Memory B cell (primary cell): ENCODE results near the gene SOX12.
"Not testable (repeated sequence)": the region's sequence is repeated elsewhere in the genome, so short reads cannot be mapped to it uniquely, and the experiment has no call there.

Source experiments
- ATAC-seq: fragments of 150-1000 bp; cut with Tn5 transposase; 2 replicates; pipeline ENCODE4 v1.10.0; 2021; ENCODE audit warnings: low read depth, mild to moderate bottlenecking, moderate library complexity
- DNase-seq, 2 donors: peaks; one replicate each; pipeline ENCODE4 v3.0.0; 2022; ENCODE audit warnings: low spot score in 2 of 2
- H3K27ac Mint-ChIP-seq: one replicate; pipeline ENCODE4 v1.8.0; 2022; ENCODE audit warnings: mild to moderate bottlenecking, moderate library complexity, mixed read lengths
- H3K27me3 Mint-ChIP-seq: one replicate; pipeline ENCODE4 v1.8.0; 2022; ENCODE audit warnings: mixed read lengths
- H3K36me3 Mint-ChIP-seq: one replicate; pipeline ENCODE4 v1.8.0; 2022; ENCODE audit warnings: mild to moderate bottlenecking, mixed read lengths
- H3K4me1 Mint-ChIP-seq: one replicate; pipeline ENCODE4 v1.8.0; 2022; ENCODE audit warnings: mixed read lengths
- H3K4me3 Mint-ChIP-seq: one replicate; pipeline ENCODE4 v1.8.0; 2022; ENCODE audit warnings: mild to moderate bottlenecking, moderate library complexity, mixed read lengths
- H3K9me3 Mint-ChIP-seq: one replicate; pipeline ENCODE4 v1.8.0; 2022; ENCODE audit warnings: mixed read lengths

The SOX12 gene

DNA sequence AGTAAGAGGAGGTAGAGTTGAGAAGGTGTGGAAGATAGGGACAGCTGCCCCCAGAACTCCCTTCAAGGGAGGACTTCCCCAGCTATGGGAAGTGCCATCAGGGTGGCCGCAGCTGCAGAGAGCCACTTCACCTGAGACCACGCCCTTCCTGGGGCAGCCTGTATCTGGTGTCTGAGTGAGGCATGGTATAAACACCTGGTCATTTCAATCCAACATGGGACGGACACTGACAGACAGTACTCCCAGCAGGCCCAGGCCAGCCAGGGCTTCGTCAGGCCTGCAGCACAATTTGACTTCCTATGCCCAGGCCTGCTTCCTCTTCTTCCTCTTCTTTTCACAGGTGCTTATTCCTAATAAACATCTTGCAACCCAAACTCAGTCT is 4.5 kb downstream of the SOX12 start:
- H3K9me3 Mint-ChIP-seq = no peaks in the 10 kb centered on the region
- H3K36me3 Mint-ChIP-seq = no peaks in the 10 kb centered on the region
- H3K27me3 Mint-ChIP-seq = no peaks in the 10 kb centered on the region
- H3K27ac Mint-ChIP-seq = peak overlapping the region; percentile 41
- H3K4me1 Mint-ChIP-seq = peaks cover 22% of the 10 kb centered on the region
- DNase-seq (no peak), ATAC-seq (no peak)
- no peak overlapping the region for H3K4me3 Mint-ChIP-seq

DNA sequence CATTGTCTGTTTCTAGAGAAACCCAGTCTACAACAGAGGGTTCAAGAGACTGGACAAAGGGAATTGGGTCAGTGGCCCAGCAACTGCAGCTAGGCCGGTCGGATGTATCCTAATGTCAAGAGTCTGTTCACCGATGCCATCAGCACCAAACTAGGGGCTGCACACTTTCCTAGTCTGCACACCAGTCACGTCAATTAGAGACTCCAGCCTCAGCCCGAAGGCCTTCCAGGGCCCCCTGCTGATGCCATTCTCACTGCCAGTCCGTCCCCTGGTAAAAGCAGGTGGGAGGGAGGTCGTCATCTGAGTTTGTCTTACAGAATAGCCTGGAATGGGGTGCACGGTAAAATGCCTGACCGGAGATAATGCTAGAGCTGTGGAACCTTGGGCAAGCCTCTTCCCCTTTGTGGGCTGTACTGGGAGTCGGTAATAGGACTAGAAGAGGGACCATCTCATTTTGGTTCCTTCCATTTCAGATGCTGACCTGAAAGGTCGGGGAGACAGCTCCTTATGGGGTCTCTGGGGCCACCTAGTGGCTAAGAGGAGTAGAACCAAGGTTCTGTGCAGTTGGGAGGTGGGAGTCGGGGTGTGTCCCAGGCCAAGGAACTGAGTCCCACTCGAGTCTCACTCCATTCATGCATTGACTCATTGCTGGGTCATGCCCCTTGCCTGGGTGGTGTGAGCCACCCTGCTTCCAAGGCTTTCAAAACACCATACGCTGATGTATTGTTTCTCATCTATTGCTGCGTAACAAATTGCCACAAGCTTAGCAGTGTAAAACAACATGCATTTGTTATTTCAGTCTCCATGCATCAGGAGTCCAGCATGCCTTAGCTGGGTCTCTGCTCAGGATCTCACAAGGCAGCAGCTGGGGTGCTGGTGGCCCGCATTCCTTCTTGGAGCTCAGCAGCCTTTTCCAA is 5.1 kb downstream of the SOX12 start:
- no peak overlapping the region for H3K4me3 Mint-ChIP-seq
- ATAC-seq = peak; percentile 50
- DNase-seq = peak; percentile 51 to 64

DNA sequence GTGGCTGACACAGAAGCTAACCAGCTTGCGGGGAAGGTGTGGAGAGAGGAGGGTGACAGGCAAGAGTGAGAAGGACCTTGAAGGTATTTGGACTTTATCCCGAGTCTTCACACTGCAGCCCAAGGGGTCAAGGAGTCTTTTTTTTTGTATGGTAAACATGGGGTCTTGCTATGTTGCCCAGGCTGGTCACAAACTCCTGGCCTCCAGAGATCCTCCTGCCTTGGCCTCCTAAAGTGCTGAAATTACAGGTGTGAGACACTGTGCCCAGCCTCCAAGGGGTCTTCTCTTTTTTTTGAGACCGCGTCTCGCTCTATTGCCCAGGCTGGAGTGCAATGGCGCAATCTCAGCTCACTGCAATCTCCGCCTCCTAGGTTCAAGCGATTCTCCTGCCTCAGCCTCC is 9.2 kb downstream of the SOX12 start:
- H3K4me3 Mint-ChIP-seq = no peak overlapping the region
- H3K27ac Mint-ChIP-seq = no peak overlapping the region
- no peak for ATAC-seq
- H3K36me3 Mint-ChIP-seq = peaks cover 1% of the 10 kb centered on the region
- peaks cover 23% of the 10 kb centered on the region for H3K4me1 Mint-ChIP-seq
- no peak for DNase-seq
- no peaks in the 10 kb centered on the region for H3K9me3 Mint-ChIP-seq
- H3K27me3 Mint-ChIP-seq = no peaks in the 10 kb centered on the region

More for the DNA sequence above, 5.1 kb downstream of the SOX12 start:
- H3K27me3 Mint-ChIP-seq = no peaks in the 10 kb centered on the region
- H3K4me1 Mint-ChIP-seq = peaks cover 22% of the 10 kb centered on the region
- no peaks in the 10 kb centered on the region for H3K36me3 Mint-ChIP-seq
- no peaks in the 10 kb centered on the region for H3K9me3 Mint-ChIP-seq
- H3K27ac Mint-ChIP-seq = peak overlapping the region; percentile 41

DNA sequence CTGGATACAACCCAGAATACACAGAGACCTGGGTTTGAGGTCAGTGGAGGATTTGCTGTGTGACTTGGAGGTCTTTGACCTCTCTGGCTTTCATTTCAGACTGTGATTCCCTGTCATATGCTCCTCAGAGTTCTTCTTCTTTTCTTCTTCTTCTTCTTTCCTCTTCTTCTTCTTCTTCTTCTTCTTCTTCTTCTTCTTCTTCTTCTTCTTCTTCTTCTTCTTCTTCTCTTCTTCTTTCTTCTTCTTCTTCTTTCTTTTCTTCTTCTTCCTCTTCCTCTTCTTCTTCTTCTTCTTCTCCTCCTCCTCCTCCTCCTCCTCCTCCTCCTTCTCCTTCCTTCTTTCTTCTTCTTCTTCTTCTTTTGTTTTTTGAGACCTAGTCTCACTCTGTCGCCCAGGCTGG is 10.7 kb downstream of the SOX12 start:
- H3K36me3 Mint-ChIP-seq, H3K27me3 Mint-ChIP-seq, DNase-seq, H3K4me3 Mint-ChIP-seq, H3K9me3 Mint-ChIP-seq, ATAC-seq: not testable (repeated sequence)
- H3K4me1 Mint-ChIP-seq = peaks cover 15% of the 10 kb centered on the region
- H3K27ac Mint-ChIP-seq = peak overlapping the region; percentile 39

DNA sequence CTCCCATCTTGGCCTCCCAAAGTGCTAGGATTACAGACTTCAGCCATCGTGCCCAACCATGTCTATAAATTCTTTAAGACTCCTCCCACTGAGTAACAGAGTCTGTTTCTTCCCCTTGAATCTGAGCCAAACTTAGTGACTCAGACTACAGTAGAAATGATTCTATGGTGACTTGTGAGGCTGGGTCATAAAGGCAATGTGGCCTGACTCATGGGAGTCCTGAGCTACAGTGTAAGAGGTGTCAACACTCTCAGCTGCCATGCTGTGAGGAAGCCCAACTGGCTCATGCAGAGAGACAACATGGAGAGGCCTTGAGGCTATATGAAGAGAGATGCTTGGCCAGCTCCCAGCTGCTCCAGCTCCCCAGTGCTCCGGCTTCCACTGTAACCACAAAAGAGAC is 16.3 kb downstream of the SOX12 start:
- no peak overlapping the region for H3K4me3 Mint-ChIP-seq
- no peaks in the 10 kb centered on the region for H3K9me3 Mint-ChIP-seq
- H3K27ac Mint-ChIP-seq = no peak overlapping the region
- peaks cover 16% of the 10 kb centered on the region for H3K4me1 Mint-ChIP-seq
- DNase-seq (no peak), ATAC-seq (no peak)
- no peaks in the 10 kb centered on the region for H3K27me3 Mint-ChIP-seq
- H3K36me3 Mint-ChIP-seq = peaks cover 9% of the 10 kb centered on the region

DNA sequence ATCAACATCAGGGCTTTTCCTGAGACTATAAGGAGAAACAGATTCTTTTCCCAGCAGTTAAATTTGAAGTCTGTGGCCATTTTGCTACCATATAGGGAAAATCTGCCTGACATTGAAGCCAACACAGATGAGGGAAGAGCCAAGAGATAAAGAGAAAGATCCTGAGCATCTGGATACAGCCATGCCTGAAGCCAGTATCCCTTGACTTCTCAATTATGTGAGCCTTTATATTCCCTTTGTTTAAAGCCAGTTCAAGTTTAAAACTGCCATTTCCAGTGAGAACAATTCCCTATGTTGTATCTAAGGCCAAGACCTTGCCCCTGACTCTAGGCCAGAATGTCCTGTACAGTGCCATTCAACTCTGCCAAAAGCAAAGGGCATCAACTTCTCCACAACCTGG is 17.8 kb downstream of the SOX12 start:
- Mint-ChIP-seq H3K27me3 (no peaks in the 10 kb centered on the region), H3K9me3 (no peaks in the 10 kb centered on the region), H3K4me1 (peaks cover 10% of the 10 kb centered on the region), H3K27ac (no peak overlapping the region), H3K4me3 (no peak overlapping the region), H3K36me3 (peaks cover 9% of the 10 kb centered on the region)
- DNase-seq (no peak), ATAC-seq (no peak)

DNA sequence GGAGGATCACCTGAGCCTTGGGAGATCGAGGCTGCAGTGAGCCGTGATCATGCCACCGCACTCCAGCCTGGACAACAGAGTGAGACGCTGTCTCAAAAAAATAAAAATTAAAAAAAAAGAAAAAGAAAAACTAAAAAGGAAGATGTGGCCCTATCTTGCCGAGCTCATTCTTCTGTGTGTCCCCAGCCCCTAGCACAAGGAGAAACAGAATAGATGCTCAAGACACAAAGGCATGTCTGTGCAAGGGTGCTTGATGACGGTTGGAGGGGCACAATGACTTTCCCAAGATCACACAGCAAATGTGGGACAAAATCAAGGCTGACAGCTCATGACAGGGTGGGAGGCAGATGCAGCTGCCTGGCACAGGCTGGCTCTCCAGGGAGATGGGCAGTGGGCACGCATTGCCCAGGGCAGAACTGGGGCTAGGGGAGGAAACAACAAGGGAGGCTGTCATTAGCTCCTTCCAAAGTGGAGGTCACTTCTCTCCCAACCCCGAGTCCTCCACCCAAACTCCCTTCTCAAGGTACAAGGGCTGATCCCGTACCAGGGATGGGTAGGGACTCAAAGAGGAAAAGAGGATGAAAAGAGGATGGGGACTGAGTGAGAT is 20.8 kb downstream of the SOX12 start:
- no peak for ATAC-seq
- Mint-ChIP-seq H3K27me3 (no peaks in the 10 kb centered on the region), H3K9me3 (no peaks in the 10 kb centered on the region), H3K27ac (peak overlapping the region; percentile 75), H3K36me3 (peaks cover 9% of the 10 kb centered on the region), H3K4me3 (peak overlapping the region; percentile 86), H3K4me1 (peaks cover 11% of the 10 kb centered on the region)
- DNase-seq = no peak

DNA sequence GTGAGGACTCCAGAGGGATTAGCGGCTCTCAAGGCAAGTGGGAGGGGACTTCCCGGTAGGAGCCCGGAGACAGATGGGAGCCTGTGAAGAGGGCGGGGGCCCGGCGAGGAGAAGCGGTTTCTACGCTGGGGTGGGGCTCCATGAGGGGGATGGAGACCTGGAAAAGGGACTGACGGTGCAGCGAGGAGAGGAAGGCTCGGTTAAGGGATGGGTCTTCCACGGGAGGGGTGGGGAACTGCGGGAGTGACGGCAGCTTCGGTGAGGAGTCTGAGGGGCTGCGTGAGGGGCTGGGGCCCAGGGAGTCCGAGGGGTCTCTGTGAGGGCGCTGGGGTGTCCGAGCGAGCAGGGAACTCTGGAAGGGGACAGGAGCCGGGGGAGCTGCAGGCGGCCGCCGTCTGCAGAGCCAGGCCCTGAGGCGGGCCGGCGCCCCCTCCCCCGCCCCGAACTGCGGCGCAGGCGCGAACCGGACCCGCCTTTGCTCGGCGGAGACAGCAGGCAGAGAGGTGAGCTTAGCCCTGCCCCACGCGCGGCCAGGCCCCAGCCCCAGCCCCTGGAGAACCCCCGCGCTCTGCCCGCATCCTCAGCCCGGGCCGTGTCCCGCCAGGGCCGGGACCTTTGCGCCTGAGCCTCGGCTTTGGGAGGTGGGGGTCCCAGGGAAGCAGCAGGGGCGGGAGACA is 21.4 kb downstream of the SOX12 start, which contains the start of gene NRSN2:
Gene NRSN2 (plus strand): TSS at position 472 of the 677 bp plus-strand sequence. CDS start 2,533 bp downstream, outside the sequence.
- Mint-ChIP-seq H3K36me3 (peaks cover 7% of the 10 kb centered on the region), H3K9me3 (no peaks in the 10 kb centered on the region), H3K27ac (peak within 1 kb of the TSS; percentile 92), H3K4me1 (peaks cover 11% of the 10 kb centered on the region), H3K27me3 (no peaks in the 10 kb centered on the region), H3K4me3 (peak within 1 kb of the TSS; percentile 97)
- ATAC-seq (peak; percentile 55), DNase-seq (no peak)

DNA sequence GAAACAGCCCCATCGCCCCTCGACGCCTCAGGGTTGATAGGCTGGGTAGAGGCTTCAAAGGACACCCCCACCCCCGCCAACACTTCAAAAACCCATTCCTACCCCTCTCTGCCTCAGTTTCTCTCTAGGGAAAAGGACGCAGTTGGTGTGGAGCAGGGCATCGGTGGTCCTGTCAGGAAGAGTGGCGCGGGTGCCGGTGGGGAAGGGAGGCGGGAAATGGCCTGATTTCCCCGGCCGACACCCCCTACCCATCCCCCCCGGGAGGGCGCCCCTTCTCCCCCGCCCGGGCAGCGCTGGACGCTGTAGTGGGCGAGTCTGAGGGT is 21.9 kb downstream of the SOX12 start:
- Mint-ChIP-seq H3K9me3 (no peaks in the 10 kb centered on the region), H3K4me3 (peak overlapping the region; percentile 97), H3K4me1 (peaks cover 11% of the 10 kb centered on the region), H3K27me3 (no peaks in the 10 kb centered on the region), H3K27ac (peak overlapping the region; percentile 92), H3K36me3 (peaks cover 4% of the 10 kb centered on the region)
- ATAC-seq (no peak), DNase-seq (no peak)

DNA sequence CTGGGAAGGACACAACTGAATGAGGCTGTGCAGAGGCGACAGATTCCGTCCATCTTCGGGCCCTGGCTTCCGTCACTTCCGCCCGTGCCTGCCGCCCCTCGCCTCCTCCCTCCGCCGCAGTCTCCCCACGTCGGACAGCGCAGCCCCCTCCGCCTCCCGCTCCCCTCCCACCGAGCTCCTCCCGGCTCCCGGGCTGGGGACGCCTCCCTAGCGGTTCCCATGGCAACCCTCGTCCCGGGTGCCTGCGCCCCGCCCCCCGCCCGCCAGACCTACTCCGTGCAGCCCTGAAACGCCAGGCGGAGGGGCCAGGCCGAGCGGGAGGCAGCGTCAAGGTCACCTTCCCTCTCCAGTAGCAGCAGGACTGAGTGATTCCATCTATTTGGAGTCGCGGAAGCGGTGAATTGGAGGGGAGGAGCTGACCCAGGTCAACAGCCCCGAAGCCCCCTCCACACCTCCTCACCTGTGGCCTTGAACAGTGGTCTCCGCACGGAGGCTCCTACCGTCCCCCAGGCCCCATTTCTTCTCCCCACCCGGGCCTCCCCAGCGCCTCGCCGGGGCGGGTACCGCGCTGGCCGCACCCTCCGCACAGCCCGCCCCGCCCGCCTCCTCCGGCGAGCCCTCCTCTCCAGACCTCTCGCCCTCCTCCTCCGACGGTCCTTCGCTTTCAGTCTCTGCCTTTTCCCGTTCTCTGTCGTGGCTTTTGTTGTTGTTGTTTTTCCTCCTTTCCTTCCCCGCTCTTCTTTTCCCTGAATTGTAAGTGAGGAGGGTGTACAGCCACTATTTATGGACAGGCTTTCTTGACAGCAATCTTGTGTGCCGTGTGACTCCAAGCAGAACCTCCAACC is 22.5 kb downstream of the SOX12 start:
- DNase-seq = peak; percentile 49 to 62
- Mint-ChIP-seq H3K27me3 (no peaks in the 10 kb centered on the region), H3K27ac (peak overlapping the region; percentile 92)

DNA sequence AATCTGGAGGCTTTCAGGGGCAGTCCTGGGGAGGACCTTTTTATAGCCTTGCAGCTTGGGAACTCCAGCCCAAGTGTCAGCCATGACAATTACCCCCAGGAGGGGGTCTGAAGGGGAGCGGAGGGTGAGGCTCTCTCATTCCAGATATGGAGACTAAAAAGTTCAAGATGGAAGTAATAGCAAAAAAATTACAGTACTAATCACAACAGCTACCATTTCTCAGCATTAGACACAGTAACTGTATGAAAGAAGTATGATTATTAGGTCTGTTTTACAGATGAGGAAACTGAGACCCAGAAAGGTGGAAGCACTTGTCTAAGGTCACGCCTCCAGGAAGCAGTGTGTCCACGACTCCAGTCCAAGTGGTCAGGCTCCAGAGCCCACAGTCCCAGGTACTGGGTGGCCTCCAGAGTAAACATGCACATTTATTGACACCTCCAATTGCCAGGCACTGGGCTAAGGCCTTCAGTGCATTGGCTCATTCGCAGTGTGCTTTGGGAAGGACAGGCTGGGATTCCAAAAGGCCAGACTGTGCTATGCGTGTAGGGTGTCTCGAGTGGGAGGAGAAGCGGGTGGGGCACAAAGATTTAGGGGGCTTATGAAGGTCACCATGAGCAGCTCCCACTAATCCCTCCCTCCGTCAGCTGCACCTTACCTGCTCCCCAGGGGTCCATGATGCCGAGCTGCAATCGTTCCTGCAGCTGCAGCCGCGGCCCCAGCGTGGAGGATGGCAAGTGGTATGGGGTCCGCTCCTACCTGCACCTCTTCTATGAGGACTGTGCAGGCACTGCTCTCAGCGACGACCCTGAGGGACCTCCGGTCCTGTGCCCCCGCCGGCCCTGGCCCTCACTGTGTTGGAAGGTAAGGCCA is 23.9 kb downstream of the SOX12 start:
- Mint-ChIP-seq H3K27me3 (no peaks in the 10 kb centered on the region), H3K9me3 (no peaks in the 10 kb centered on the region), H3K4me3 (peak overlapping the region; percentile 97), H3K4me1 (peaks cover 11% of the 10 kb centered on the region), H3K36me3 (no peaks in the 10 kb centered on the region), H3K27ac (no peak overlapping the region)
- no peak for DNase-seq
- no peak for ATAC-seq

More for the DNA sequence above, 22.5 kb downstream of the SOX12 start:
- Mint-ChIP-seq H3K4me3 (peak overlapping the region; percentile 97), H3K36me3 (peaks cover 3% of the 10 kb centered on the region), H3K9me3 (no peaks in the 10 kb centered on the region), H3K4me1 (peaks cover 11% of the 10 kb centered on the region)
- peak; percentile 83 for ATAC-seq

DNA sequence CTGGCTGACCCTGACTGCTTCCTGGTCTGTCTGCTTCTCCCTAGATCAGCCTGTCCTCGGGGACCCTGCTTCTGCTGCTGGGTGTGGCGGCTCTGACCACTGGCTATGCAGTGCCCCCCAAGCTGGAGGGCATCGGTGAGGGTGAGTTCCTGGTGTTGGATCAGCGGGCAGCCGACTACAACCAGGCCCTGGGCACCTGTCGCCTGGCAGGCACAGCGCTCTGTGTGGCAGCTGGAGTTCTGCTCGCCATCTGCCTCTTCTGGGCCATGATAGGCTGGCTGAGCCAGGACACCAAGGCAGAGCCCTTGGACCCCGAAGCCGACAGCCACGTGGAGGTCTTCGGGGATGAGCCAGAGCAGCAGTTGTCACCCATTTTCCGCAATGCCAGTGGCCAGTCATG is 27.8 kb downstream of the SOX12 start:
- DNase-seq (no peak), ATAC-seq (no peak)
- no peaks in the 10 kb centered on the region for H3K27me3 Mint-ChIP-seq
- H3K4me3 Mint-ChIP-seq = no peak overlapping the region
- no peak overlapping the region for H3K27ac Mint-ChIP-seq
- no peaks in the 10 kb centered on the region for H3K9me3 Mint-ChIP-seq
- no peaks in the 10 kb centered on the region for H3K36me3 Mint-ChIP-seq
- peaks cover 10% of the 10 kb centered on the region for H3K4me1 Mint-ChIP-seq
